ENCODE results near the gene SRD5A1.

DNA sequence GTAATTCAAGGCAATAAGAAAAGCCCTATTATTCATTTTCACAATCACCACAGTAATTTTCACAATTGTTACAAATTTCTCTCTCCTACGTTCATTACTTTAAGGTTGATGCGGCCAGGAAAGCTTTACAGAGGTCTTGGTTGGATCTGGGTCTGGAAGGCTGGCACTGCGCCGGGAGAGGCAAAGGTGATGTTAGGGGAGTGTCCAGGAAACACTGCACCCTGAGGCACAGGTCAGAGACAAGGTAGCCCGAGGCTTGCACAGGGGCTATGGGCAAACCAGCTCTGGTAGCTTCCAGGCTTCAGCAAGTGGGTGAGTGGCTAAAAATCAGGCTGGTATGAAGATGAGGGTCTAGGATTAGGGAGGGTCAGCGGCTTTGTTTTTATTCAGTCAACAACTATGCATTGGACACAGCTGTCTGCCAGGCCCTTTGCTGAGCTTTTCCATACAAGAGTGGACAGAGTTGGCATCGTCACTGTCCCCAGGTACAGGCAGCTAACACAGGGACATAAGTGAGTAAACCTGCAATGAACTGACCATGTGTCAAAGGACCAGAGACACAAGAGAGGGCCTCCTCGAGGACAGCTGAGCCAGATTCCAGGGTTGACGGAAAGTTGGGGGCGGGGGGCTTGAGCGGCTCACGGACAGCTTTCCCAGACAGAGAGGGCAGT lies 67.6 kb downstream of the SRD5A1 start:
- TF ChIP-seq CTCF (conservative IDR thresholded peaks at IDR 0.05) = no peak
- TF ChIP-seq EZH2 (IDR thresholded peaks at IDR 0.05; ENCODE audit: low read depth) = no peak
